K562 (cell line): ENCODE data around the gene MAGI1.

Experiments used
- CEBPB ChIP-seq: fragments of 450-650 bp; IDR thresholded peaks from 2 replicates; pipeline ENCODE4 v1.6.1; 2016; ENCODE audit warnings: missing genetic modification characterization, missing compliant biosample characterization
- HCFC1 ChIP-seq: IDR thresholded peaks from 2 replicates; pipeline ENCODE4 v1.6.1; 2012; ENCODE audit warnings: low read depth, low read length, improper control_type of control experiment
- MTA3 ChIP-seq: fragments of 450-650 bp; formaldehyde crosslinking; IDR thresholded peaks from 2 replicates; pipeline ENCODE4 v1.6.1; 2017; ENCODE audit warnings: mild to moderate bottlenecking, borderline replicate concordance
- POLR2AphosphoS5 ChIP-seq: IDR thresholded peaks from 2 replicates; pipeline ENCODE4 v1.6.1; 2011; ENCODE audit warnings: mild to moderate bottlenecking, low read depth, low read length, moderate library complexity; ENCODE audit not compliant: control insufficient read depth, insufficient read depth
- PTBP1 ChIP-seq: fragments of 200-400 bp; formaldehyde crosslinking; IDR thresholded peaks from 2 replicates; pipeline ENCODE4 v1.6.1; 2017; ENCODE audit warnings: low read depth, low read length
- RAD21 ChIP-seq, 2 experiments: fragments of 250-450 bp in 1 of 2; fragments of 450-650 bp in 1 of 2; sonication (Bioruptor Pico) in 1 of 2; formaldehyde crosslinking in 1 of 2; IDR thresholded peaks in 1 of 2; conservative IDR thresholded peaks in 1 of 2; 2 replicates each; pipeline versions ENCODE4 v1.4.0 to v1.8.0; 2020 to 2022; ENCODE audit warnings: mild to moderate bottlenecking in 2 of 2, moderate library complexity in 1 of 2
- SMC3 ChIP-seq: conservative IDR thresholded peaks from 2 replicates; pipeline ENCODE4 v1.6.1; 2011; ENCODE audit warnings: low read depth, low read length, improper control_type of control experiment; ENCODE audit not compliant: insufficient read depth
- U2AF2 ChIP-seq: fragments of 200-400 bp; formaldehyde crosslinking; optimal IDR thresholded peaks from 2 replicates; pipeline ENCODE3; 2017; ENCODE audit warnings: low read depth, mild to moderate bottlenecking, low read length
- ZNF133 ChIP-seq: fragments of 250-450 bp; sonication (Bioruptor Pico); IDR thresholded peaks from 2 replicates; pipeline ENCODE4 v1.4.0; 2020; ENCODE audit warnings: mild to moderate bottlenecking
- TF ChIP-seq, protein P1 (sequence below): fragments of 200-600 bp; sonication (generic); IDR thresholded peaks from one replicate; pipeline ENCODE4 v1.6.1; 2012; ENCODE audit warnings: mild to moderate bottlenecking, low read depth, low read length, inconsistent platforms
- TF ChIP-seq, protein P2 (sequence below): sonication (generic); formaldehyde crosslinking; IDR thresholded peaks from 2 replicates; pipeline ENCODE4 v1.8.0; 2022; ENCODE audit warnings: missing genetic modification reagents, mild to moderate bottlenecking, borderline replicate concordance

DNA sequence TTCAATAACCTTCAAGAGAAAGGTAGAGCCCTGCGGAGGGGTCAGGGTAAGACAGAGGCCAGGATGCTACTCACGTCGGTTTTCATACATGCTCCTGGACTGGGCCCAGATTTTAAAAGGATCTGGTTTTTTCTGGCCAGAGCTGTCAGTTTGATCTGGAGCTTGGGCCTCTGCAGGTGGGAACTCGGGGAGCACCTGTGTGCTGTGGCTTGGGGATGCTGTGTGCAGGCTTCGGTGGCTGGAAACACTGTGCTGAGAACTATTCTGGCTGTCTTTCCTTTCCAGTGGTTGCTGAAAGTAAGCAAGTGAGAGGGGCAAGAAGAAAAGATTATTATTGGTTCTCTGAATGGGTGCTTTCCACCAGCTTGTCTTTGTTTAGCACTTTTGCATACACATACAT, 647.6 kb downstream of the MAGI1 start:
- TF ChIP-seq, protein P1, sequence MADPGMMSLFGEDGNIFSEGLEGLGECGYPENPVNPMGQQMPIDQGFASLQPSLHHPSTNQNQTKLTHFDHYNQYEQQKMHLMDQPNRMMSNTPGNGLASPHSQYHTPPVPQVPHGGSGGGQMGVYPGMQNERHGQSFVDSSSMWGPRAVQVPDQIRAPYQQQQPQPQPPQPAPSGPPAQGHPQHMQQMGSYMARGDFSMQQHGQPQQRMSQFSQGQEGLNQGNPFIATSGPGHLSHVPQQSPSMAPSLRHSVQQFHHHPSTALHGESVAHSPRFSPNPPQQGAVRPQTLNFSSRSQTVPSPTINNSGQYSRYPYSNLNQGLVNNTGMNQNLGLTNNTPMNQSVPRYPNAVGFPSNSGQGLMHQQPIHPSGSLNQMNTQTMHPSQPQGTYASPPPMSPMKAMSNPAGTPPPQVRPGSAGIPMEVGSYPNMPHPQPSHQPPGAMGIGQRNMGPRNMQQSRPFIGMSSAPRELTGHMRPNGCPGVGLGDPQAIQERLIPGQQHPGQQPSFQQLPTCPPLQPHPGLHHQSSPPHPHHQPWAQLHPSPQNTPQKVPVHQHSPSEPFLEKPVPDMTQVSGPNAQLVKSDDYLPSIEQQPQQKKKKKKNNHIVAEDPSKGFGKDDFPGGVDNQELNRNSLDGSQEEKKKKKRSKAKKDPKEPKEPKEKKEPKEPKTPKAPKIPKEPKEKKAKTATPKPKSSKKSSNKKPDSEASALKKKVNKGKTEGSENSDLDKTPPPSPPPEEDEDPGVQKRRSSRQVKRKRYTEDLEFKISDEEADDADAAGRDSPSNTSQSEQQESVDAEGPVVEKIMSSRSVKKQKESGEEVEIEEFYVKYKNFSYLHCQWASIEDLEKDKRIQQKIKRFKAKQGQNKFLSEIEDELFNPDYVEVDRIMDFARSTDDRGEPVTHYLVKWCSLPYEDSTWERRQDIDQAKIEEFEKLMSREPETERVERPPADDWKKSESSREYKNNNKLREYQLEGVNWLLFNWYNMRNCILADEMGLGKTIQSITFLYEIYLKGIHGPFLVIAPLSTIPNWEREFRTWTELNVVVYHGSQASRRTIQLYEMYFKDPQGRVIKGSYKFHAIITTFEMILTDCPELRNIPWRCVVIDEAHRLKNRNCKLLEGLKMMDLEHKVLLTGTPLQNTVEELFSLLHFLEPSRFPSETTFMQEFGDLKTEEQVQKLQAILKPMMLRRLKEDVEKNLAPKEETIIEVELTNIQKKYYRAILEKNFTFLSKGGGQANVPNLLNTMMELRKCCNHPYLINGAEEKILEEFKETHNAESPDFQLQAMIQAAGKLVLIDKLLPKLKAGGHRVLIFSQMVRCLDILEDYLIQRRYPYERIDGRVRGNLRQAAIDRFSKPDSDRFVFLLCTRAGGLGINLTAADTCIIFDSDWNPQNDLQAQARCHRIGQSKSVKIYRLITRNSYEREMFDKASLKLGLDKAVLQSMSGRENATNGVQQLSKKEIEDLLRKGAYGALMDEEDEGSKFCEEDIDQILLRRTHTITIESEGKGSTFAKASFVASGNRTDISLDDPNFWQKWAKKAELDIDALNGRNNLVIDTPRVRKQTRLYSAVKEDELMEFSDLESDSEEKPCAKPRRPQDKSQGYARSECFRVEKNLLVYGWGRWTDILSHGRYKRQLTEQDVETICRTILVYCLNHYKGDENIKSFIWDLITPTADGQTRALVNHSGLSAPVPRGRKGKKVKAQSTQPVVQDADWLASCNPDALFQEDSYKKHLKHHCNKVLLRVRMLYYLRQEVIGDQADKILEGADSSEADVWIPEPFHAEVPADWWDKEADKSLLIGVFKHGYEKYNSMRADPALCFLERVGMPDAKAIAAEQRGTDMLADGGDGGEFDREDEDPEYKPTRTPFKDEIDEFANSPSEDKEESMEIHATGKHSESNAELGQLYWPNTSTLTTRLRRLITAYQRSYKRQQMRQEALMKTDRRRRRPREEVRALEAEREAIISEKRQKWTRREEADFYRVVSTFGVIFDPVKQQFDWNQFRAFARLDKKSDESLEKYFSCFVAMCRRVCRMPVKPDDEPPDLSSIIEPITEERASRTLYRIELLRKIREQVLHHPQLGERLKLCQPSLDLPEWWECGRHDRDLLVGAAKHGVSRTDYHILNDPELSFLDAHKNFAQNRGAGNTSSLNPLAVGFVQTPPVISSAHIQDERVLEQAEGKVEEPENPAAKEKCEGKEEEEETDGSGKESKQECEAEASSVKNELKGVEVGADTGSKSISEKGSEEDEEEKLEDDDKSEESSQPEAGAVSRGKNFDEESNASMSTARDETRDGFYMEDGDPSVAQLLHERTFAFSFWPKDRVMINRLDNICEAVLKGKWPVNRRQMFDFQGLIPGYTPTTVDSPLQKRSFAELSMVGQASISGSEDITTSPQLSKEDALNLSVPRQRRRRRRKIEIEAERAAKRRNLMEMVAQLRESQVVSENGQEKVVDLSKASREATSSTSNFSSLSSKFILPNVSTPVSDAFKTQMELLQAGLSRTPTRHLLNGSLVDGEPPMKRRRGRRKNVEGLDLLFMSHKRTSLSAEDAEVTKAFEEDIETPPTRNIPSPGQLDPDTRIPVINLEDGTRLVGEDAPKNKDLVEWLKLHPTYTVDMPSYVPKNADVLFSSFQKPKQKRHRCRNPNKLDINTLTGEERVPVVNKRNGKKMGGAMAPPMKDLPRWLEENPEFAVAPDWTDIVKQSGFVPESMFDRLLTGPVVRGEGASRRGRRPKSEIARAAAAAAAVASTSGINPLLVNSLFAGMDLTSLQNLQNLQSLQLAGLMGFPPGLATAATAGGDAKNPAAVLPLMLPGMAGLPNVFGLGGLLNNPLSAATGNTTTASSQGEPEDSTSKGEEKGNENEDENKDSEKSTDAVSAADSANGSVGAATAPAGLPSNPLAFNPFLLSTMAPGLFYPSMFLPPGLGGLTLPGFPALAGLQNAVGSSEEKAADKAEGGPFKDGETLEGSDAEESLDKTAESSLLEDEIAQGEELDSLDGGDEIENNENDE = no peak
- TF ChIP-seq, protein P2, sequence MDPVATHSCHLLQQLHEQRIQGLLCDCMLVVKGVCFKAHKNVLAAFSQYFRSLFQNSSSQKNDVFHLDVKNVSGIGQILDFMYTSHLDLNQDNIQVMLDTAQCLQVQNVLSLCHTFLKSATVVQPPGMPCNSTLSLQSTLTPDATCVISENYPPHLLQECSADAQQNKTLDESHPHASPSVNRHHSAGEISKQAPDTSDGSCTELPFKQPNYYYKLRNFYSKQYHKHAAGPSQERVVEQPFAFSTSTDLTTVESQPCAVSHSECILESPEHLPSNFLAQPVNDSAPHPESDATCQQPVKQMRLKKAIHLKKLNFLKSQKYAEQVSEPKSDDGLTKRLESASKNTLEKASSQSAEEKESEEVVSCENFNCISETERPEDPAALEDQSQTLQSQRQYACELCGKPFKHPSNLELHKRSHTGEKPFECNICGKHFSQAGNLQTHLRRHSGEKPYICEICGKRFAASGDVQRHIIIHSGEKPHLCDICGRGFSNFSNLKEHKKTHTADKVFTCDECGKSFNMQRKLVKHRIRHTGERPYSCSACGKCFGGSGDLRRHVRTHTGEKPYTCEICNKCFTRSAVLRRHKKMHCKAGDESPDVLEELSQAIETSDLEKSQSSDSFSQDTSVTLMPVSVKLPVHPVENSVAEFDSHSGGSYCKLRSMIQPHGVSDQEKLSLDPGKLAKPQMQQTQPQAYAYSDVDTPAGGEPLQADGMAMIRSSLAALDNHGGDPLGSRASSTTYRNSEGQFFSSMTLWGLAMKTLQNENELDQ (CRISPR knock-in tag) = no peak
- no peak for TF ChIP-seq PTBP1
- no peak for TF ChIP-seq U2AF2
- no peak for TF ChIP-seq CEBPB (tag)
- no peak for TF ChIP-seq HCFC1
- TF ChIP-seq MTA3 = no peak
- no peak for TF ChIP-seq RAD21 (CRISPR knock-in tag; conservative IDR thresholded peaks at IDR 0.05 in 1 of 2, IDR thresholded peaks at IDR 0.05 in 1 of 2)
- TF ChIP-seq SMC3 = no peak
- no peak for TF ChIP-seq ZNF133 (CRISPR knock-in tag)
- no peak for TF ChIP-seq POLR2AphosphoS5
